ENCODE measurements around the gene WNK1.

Gene WNK1

GRCh38 chr12:761256-761655, 8.9 kb downstream of the WNK1 start:
- H3K4me2 ChIP-seq = no peak overlapping the region
- no peak overlapping the region for H3K4me3 ChIP-seq (IDR thresholded peaks at IDR 0.05; ENCODE audit: insufficient read depth, low read depth, low read length)

DNA sequence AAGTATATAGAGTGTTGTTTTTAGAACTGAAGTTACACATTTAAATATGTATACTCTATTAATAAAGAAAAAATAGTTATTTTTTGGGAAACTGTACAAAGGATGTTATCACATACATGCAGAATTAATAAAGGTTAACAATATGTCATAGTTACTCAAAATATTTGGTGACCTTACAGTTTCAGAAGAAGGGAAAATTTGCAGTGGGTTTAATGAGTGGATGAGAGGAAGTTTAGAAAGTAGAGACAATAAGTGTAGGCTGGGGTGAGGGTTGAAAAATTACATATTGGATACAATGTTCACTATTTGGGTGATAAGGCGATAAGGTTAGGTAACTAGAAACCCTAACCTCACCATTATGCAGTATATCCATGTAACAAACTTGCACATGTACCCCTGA, 13.5 kb downstream of the WNK1 start:
- no peaks in the 10 kb centered on the region for H3K27me3 ChIP-seq (ENCODE audit: insufficient read depth, low read depth)
- TF ChIP-seq CTCF (conservative IDR thresholded peaks at IDR 0.05; ENCODE audit: low read depth, low read length) = no peak
- peaks cover 32% of the 10 kb centered on the region for H4K20me1 ChIP-seq (ENCODE audit: insufficient read depth)
- no peak overlapping the region for H3K27ac ChIP-seq
- H3K36me3 ChIP-seq (ENCODE audit: insufficient read depth) = peaks cover 7% of the 10 kb centered on the region; the same call in 1 of the 2 replicates
- no peak overlapping the region for H2AFZ ChIP-seq (ENCODE audit: low read depth)
- H3K4me1 ChIP-seq (ENCODE audit: low read depth, poor library complexity, severe bottlenecking) = peaks cover 55% of the 10 kb centered on the region
- H3K9ac ChIP-seq = no peak overlapping the region
- H3K79me2 ChIP-seq (ENCODE audit: insufficient read depth, low read depth) = peaks cover 100% of the 10 kb centered on the region
- no peak overlapping the region for H3K4me3 ChIP-seq (IDR thresholded peaks at IDR 0.05; ENCODE audit: insufficient read depth, low read depth, low read length)
- H3K4me2 ChIP-seq = no peak overlapping the region

More at GRCh38 chr12:761256-761655, 8.9 kb downstream of the WNK1 start:
- H3K27me3 ChIP-seq (ENCODE audit: insufficient read depth, low read depth) = no peaks in the 10 kb centered on the region
- peaks cover 100% of the 10 kb centered on the region for H3K79me2 ChIP-seq (ENCODE audit: insufficient read depth, low read depth)
- H3K9ac ChIP-seq = no peak overlapping the region
- no peak overlapping the region for H2AFZ ChIP-seq (ENCODE audit: low read depth)
- H3K36me3 ChIP-seq (ENCODE audit: insufficient read depth) = peaks cover 7% of the 10 kb centered on the region; the same call in 1 of the 2 replicates
- no peak for TF ChIP-seq CTCF (conservative IDR thresholded peaks at IDR 0.05; ENCODE audit: low read depth, low read length)
- peaks cover 39% of the 10 kb centered on the region for H4K20me1 ChIP-seq (ENCODE audit: insufficient read depth)
- H3K27ac ChIP-seq = no peak overlapping the region
- H3K4me1 ChIP-seq (ENCODE audit: low read depth, poor library complexity, severe bottlenecking) = peaks cover 67% of the 10 kb centered on the region

- peaks cover 100% of the 10 kb centered on the region for H3K79me2 ChIP-seq (ENCODE audit: insufficient read depth, low read depth)
- no peaks in the 10 kb centered on the region for H3K27me3 ChIP-seq (ENCODE audit: insufficient read depth, low read depth)
- no peak overlapping the region for H2AFZ ChIP-seq (ENCODE audit: low read depth)
- H3K9ac ChIP-seq = no peak overlapping the region
- no peak for TF ChIP-seq CTCF (conservative IDR thresholded peaks at IDR 0.05; ENCODE audit: low read depth, low read length)
- no peak overlapping the region for H3K27ac ChIP-seq
- H3K4me3 ChIP-seq (IDR thresholded peaks at IDR 0.05; ENCODE audit: insufficient read depth, low read depth, low read length) = no peak overlapping the region
- no peak overlapping the region for H3K4me2 ChIP-seq
- H4K20me1 ChIP-seq (ENCODE audit: insufficient read depth) = peaks cover 30% of the 10 kb centered on the region
- H3K36me3 ChIP-seq (ENCODE audit: insufficient read depth) = no peaks in the 10 kb centered on the region
- peaks cover 54% of the 10 kb centered on the region for H3K4me1 ChIP-seq (ENCODE audit: low read depth, poor library complexity, severe bottlenecking)
These were observed 16.1 kb downstream of the WNK1 start for GRCh38 chr12:768434-768833.

- H3K4me2 ChIP-seq = peak overlapping the region; percentile 38; the same call in 1 of the 2 replicates
- H3K36me3 ChIP-seq (ENCODE audit: insufficient read depth) = no peaks in the 10 kb centered on the region
- H3K9ac ChIP-seq = no peak overlapping the region
- TF ChIP-seq CTCF (conservative IDR thresholded peaks at IDR 0.05; ENCODE audit: low read depth, low read length) = no peak
- H3K27me3 ChIP-seq (ENCODE audit: insufficient read depth, low read depth) = no peaks in the 10 kb centered on the region
- peaks cover 49% of the 10 kb centered on the region for H4K20me1 ChIP-seq (ENCODE audit: insufficient read depth)
- H2AFZ ChIP-seq (ENCODE audit: low read depth) = no peak overlapping the region
- no peak overlapping the region for H3K27ac ChIP-seq
- H3K4me3 ChIP-seq (IDR thresholded peaks at IDR 0.05; ENCODE audit: insufficient read depth, low read depth, low read length) = no peak overlapping the region
- peaks cover 48% of the 10 kb centered on the region for H3K4me1 ChIP-seq (ENCODE audit: low read depth, poor library complexity, severe bottlenecking)
- peaks cover 100% of the 10 kb centered on the region for H3K79me2 ChIP-seq (ENCODE audit: insufficient read depth, low read depth)
These were observed 18.1 kb downstream of the WNK1 start for GRCh38 chr12:770479-770878.
